ENCODE results near the gene FTO.
"Not testable (repeated sequence)": the region's sequence is repeated elsewhere in the genome, so short reads cannot be mapped to it uniquely, and the experiment has no call there.

Gene FTO

DNA sequence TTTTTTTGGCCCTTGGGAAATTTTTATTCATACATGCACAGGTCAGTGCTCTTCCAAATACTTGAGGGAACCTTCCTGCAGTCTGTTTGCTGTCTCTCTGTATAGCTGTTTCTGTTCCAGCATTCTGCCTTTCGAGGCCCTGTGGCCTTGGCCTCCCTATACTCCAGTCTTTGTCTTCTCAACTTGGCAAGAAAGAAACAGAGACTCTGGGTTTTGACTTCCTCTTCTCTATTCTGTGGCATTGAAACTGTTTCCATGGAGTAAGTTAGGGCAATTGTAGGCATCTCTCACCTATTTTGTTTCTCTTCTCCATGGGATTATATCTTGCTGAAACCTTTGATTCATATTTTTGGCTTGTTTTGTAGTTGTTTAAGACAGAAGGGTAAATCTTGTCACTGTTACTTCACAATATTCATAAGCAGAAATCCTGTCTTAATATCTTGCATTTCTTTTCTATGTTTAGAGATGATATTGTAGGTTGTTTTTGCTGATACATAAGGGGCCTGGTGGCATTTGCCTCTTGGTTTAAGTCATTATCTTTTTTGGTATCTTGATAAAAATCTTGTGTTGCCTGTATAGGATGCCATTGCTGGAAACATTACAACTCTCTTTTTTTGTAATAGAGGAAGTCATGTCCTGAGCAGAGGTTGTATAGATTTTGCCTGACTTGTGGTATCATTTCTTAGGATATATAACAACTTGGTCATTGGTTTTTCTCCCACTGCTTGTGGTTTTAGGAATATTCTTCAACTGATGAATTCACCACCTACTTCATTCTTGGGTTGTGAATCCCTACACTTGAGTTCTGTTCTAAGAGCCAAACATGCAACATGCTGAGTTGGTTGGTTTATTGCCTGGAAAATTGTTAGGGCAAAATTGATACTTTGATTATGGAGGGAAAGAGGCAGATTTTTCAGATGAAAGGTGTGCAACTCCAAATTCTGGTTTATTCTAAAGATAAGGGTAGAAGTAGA lies 168.6 kb downstream of the FTO start:
- DNase-seq, result no peak

- no peak for DNase-seq
Observed at GRCh38 chr16:53876811-53877210, 172.9 kb downstream of the FTO start.

DNA sequence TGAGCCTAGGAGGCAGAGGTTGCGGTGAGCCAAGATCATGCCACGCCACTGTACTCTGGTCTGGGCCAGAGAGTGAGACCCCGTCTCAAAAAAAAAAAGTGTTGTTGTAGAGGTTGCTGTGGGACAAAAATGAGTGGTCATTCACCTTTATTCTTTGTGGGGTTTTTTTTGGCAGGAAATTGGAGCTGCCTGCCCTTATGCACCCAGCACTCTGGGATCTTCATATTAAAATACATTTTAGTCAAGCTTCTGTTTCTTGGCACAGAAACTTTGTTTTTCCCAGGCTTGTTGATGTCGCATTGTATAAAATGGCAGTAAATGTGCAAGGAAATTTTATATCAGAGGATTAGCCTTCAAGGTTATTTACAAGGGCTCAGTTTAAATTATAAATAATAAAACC lies 174.3 kb downstream of the FTO start:
- DNase-seq, result no peak

DNA sequence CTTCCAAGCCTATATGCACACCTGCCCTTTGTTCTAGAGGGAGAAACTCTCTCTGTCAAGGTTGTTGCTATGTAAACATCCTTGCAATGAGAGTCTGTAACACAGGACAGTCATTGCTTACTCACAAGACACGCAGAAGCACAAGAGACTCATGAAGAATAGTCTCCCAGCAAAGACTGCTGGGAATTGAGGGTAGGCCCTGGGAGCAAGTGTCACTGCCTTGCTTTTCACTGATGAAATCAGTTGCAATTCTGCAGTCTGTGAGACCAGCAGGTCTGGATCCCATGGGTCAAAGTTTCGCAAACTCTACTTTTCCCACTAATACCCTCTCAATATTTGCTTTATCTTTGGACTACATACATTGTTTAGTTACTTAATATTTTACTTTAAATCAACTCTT lies 177.4 kb downstream of the FTO start:
- DNase-seq, result no peak

DNA sequence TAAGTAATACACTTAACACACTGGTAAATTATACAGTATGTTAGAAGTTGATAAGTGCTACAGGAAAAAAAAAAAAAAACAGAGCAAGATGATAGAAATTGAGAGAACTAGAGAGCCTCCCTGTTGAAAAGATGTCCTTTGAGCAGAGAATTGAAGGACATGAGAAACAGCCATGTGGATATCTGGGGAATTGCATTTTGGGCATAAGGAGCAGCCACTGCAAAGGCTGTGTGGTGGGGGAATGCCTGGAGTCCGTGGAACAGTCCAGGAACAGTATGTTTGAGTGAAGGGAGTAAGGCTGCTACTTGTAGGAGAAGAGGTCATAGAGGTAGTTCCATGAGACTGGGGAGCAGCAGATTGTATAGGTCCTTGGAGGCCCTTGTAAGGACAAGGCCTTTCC lies 178.4 kb downstream of the FTO start:
- DNase-seq, result no peak

DNA sequence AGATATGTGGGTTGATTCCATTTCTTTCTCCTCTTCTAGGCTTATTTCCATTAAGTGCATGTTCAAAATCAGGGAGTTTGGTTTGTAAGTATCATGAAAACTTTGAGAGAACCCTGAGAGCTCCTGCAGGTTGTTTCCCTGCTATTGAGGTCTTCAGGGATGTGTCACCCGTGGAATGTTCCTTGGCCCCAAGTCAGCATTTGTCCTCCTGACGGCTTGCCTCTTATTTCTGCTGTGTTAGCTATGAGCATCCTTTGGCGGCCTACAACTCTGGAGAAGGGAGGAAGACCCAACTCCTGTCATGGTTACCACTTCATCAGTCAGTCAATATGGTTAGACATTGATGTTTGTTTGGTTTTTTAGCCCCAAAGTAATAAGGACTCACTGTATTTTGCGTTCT lies 180.8 kb downstream of the FTO start:
- DNase-seq, result no peak

DNA sequence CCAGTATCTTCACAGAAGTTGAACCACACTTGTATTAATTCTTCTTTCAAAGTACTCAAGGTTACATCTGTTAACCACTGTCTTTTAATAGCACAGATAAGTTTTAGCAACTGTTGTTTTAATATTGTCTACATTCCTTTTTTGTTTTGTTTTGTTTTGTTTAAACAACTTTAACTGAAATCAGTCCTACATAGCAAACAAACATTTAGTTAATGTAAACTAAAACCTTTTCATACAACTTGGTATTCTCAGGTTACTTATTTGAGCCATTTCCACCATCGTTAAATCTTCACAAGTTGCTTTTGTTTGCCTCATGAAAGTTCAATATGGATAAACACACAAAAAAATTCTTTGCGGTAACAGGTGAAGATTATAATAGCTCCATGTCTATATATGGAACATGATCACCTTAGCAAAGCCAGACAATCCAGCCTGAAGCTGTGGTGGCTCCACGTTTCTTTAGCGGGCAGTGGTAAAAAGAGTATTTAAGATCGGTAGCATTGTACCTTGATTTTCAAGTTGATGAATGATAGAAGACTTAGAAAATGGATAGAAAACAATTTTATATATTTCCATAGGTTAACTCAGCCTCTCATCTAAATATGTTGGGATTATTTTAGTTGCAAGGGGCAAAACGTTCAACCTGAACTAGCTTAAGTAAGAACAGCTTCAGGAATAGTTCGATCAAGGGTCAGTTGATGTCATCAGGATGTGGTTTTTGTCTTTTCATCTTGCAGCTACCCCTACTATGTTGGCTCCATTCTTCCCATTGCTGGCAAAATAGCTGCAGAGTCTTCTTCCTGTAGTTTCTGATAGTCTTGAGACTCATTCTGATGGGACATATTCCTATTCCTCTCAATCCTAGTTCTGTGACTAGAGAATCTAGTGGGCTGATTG lies 182.8 kb downstream of the FTO start:
- DNase-seq, result no peak

DNA sequence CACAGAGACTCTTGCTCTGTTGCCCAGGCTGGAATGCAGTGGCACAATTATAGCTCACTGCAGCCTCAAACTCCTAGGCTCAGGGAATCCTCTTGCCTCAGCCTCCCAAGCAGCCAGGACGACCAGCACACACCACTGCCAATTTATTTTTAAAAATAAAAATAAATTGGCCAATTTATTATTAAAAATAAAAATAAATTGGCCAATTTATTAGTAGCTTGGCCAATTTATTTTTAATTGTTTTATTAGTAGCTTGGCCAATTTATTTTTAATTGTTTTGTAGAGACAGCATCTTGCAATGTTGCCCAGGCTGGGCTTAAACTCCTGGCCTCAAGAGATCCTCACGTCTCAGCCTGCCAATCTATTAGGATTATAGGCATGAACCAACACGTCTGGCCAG lies 184.3 kb downstream of the FTO start:
- DNase-seq, result no peak

DNA sequence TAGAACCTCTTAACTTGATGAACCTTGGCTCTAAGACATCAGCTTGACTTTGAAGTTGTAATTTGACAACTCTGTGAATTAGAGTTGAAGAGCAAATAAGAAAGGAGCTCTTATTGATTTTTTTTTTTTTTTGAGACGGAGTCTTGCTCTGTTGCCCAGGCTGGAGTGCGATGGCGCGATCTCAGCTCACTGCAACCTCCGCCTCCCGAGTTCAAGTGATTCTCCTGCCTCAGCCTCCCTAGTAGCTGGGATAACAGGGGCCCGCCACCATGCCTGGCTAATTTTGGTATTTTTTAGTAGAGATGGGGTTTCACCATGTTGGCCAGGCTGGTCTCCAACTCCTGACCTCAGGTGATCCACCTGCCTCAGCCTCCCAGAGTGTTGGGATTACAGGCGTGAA lies 186.9 kb downstream of the FTO start:
- DNase-seq, result not testable (repeated sequence)

DNA sequence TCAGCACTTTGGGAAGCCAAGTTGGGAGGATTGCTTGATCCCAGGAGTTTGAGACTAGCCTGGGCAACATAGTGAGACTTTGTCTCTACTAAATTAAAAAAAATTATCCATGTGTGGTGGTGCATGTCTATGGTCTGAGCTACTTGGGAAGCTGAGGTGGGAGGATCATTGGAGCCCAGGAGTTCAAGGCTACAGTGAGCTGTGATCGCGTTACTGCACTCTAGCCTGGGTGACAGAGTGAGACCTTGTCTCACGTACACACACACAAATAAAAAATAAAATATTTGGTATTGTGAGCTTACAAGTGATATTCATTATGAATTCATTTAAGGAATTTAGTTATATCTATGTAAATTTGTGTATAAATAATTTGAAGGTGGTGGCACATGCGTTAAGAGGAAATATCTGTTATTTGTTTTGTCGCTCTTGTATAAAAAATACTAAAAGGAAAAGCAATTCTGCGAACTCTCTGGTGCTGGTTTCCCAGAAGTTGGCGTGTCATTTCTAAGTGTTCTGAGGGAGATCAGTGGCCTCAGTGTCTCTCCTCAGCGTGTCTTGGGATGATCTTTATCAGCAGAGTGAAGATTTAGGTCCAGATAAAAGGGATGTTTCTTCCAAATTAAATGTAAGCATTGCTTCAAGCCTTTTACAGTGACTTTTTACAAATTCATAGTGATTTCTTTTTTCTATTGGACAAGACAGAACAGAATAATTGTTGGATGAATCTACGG lies 187.6 kb downstream of the FTO start:
- DNase-seq, result no peak

- no peak for DNase-seq
Observed at GRCh38 chr16:53892155-53892554, 188.2 kb downstream of the FTO start.

GRCh38 chr16:53893731-53894435 lies 189.9 kb downstream of the FTO start:
- DNase-seq, result no peak

GRCh38 chr16:53894686-53895085 lies 190.7 kb downstream of the FTO start:
- DNase-seq, result no peak

DNA sequence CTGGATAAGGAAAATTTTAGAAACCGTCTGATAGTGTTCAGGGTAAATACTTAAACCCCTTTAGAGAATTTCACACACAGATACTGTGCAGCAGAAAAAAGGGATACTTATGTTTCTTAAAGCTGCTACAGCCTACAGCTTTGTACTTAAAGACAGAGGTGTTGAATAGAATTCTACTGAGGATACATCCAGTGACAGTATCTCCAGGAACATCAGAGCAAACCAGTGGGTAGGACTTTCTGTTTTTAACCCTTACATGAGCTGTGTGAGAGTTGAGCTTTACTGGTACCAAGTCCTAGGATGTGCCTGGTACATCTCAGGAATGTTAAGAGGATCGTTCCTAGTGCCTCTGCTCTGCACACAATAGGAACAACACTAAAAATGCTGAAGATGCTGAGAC lies 191.5 kb downstream of the FTO start:
- DNase-seq, result no peak

GRCh38 chr16:53895851-53896250 lies 191.9 kb downstream of the FTO start:
- no peak for DNase-seq

GRCh38 chr16:53896722-53897121 lies 192.8 kb downstream of the FTO start:
- no peak for DNase-seq

DNA sequence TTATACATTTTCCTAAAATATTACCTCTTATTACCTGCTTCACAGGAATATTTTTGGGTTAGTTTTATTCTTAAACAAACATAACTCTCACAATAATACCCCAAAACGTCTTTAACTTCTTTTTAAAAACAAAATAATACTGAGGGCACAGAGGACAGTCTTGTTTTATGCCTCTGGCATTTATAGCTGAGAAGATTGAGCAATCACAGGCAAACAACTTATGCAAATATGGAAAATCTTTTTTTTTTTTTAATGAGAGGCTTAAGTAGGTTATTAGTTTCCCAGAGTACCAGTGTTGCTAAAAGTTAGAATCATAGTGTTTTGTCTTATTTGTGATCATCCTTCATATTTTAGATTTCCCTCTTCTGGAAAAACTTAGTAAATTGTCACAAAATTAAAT lies 195.0 kb downstream of the FTO start:
- DNase-seq, result no peak

DNA sequence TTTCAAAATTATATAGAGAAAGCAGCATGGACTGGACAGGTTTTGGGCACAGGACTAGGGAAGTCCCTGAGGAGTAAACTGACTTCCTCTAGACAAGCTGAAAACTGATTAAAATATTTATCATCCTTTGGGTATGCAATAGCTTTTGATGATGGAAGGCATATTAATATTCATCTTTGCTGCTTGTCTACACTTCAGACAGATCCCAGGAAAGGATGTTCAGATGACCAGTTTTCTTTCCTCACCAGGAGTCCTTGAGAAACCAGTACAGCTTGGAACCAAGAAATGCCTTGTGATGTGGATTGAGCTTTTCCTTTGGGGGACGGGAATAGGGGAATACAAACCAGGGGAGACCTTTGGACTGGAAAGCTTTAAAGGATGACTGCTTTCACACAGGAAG lies 195.5 kb downstream of the FTO start:
- DNase-seq, result no peak

DNA sequence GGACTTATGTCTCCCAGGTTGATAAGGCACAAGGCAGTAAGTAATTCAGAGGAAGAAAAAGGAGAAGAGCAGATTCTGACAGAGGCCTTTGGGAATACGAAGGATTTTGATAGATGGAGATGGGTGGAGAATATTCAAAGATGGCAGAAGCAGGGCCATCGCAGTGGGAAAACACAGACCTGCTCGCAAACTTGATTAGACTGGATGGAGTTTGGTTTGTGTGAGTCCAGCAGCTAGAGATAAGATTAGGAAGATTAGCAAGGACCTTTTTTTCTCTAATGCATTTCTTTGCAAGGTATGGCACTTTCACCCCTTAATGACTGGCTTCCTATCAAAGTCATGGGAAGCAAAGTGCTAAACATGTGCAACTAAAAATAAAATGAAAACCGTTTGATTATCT lies 196.7 kb downstream of the FTO start:
- DNase-seq, result no peak

DNA sequence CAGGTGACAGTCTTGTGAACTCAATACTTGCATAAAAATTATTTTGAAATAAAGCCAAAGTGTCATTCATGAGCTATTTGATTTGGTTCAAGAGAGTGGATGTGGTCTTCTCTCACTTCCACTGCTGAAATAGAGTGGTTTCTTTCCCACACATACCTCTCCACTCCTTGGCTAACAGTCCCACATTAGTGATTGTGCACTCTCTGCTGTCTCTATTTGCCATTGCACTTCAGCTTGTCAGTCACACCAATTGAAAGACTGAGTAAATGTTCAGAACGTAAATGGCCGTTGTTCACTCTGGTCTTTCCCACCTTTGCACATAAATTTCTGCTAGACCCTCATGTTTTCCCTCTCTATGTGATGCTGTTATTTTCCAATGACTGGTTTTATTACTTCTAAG lies 197.5 kb downstream of the FTO start:
- DNase-seq, result no peak

DNA sequence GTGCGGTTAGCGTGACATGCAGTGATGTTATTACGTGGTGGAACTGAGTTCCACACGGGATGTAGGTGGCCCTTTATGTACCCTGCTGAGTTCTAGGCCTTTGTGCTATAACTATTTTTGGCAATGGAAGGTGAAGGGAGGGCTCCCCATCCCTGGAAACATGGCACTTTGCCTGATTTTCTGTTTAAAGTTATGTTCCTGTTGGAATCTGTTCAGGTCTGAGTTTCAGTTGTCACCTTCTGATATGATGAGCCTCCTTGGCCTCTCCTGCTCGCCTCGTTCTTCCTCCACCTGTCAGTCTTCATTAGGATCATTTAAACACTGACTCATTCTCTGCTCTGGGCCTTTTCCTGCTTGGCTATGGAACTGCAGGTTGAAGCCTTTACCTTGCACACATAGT lies 200.6 kb downstream of the FTO start:
- no peak for DNase-seq

GRCh38 chr16:53905028-53905427 lies 201.1 kb downstream of the FTO start:
- DNase-seq, result no peak

GRCh38 chr16:53908731-53909130 lies 204.8 kb downstream of the FTO start:
- DNase-seq, result no peak
